ENCODE results near the gene DDX42. TPM values are rescaled to one million over a fixed set of nuclear protein-coding genes. Genes with fewer than 3 reads are reported as not detected.

The DDX42 gene
- total and polyA plus RNA-seq, 2 of the 13 experiments (the other 11 are each of a cell fraction or from before 2014, with no cell fraction given): 87.2 to 92.9 TPM

DNA sequence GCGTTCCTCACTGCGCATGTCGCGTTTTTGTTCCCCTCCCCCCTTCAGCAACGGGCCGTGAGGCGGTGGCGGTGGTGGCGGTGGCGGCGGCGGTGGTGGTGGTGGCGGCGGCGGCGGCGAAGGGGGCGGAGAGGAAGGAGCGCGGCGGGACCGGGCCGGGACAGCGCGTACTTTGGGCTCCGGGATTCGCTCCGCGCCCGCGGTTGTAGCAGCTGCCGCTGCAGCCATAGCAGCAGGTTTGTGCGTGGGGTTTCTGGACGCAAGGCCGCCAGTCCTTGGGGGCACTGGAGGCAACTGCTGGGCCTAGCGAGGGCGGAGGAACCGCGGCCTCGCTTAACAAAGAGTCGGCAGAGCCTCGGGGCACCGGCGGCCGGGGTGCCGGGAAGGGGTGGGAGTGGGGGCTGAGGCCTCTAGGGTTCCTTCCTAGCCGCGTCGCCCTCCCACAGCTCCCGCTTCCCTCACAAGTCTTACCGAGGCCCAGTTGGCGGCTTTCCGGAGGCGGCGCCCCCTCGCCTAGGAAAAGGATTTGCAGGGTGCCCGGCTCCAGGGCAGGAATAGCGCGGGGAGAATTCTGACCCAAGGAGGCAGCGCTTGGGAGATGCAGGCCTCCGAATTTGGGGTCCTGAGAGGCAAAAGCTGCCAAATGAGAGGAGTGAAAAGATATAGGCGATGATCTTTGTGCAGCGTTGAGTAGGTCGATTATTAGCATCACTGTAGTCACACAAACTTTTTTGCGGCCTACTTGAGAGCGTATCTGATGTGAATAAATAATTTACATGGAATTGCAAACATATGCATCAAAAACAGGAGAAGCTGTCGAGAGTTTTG lies at the start of gene DDX42 (continued):
- TF ChIP-seq ZNF260 (CRISPR knock-in tag; IDR thresholded peaks at IDR 0.05; ENCODE audit: borderline replicate concordance, low read depth) (no peak), PCBP2 (optimal IDR thresholded peaks at IDR 0.05; ENCODE audit: low read depth, low read length, poor library complexity, severe bottlenecking) (no peak), ZBTB8A (CRISPR knock-in tag; IDR thresholded peaks at IDR 0.05; ENCODE audit: borderline replicate concordance, low read depth) (no peak), ZFP36L2 (CRISPR knock-in tag; IDR thresholded peaks at IDR 0.05) (no peak), MTA1 (CRISPR knock-in tag; IDR thresholded peaks at IDR 0.05; ENCODE audit: borderline replicate concordance) (peak; percentile 42), YEATS2 (CRISPR knock-in tag; IDR thresholded peaks at IDR 0.05; ENCODE audit: borderline replicate concordance) (no peak), NRL (CRISPR knock-in tag; IDR thresholded peaks at IDR 0.05; ENCODE audit: borderline replicate concordance) (no peak), ZNF264 (CRISPR knock-in tag; IDR thresholded peaks at IDR 0.05) (no peak), FOSL1 (CRISPR knock-in tag; IDR thresholded peaks at IDR 0.05; ENCODE audit: borderline replicate concordance) (0 out of 2 replicates have a peak, but pooled peaks have one; percentile 31), ZNF746 (CRISPR knock-in tag; IDR thresholded peaks at IDR 0.05) (no peak), U2AF2 (IDR thresholded peaks at IDR 0.05; ENCODE audit: low read depth, low read length) (no peak), ZNF772 (CRISPR knock-in tag; IDR thresholded peaks at IDR 0.05) (peak; percentile 75; the same call in 1 of the 2 replicates)
- TF ChIP-seq, protein P1, sequence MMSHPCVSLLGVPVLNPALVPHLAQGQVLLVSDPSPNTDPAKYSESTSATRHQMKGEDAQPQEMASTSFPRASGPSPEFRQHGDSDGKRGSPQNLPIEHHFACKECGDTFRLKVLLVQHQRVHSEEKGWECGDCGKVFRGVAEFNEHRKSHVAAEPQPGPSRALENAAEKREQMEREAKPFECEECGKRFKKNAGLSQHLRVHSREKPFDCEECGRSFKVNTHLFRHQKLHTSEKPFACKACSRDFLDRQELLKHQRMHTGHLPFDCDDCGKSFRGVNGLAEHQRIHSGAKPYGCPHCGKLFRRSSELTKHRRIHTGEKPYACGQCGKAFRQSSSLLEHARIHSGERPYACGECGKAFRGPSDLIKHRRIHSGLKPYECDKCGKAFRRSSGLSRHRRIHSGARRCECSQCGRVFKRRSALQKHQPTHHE (CRISPR knock-in tag; IDR thresholded peaks at IDR 0.05; ENCODE audit: borderline replicate concordance): no peak
- TF ChIP-seq, protein P2, sequence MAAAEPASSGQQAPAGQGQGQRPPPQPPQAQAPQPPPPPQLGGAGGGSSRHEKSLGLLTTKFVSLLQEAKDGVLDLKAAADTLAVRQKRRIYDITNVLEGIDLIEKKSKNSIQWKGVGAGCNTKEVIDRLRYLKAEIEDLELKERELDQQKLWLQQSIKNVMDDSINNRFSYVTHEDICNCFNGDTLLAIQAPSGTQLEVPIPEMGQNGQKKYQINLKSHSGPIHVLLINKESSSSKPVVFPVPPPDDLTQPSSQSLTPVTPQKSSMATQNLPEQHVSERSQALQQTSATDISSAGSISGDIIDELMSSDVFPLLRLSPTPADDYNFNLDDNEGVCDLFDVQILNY (CRISPR knock-in tag; conservative IDR thresholded peaks at IDR 0.05): 0 out of 2 replicates have a peak, but pooled peaks have one; percentile 31
- TF ChIP-seq, protein P3, sequence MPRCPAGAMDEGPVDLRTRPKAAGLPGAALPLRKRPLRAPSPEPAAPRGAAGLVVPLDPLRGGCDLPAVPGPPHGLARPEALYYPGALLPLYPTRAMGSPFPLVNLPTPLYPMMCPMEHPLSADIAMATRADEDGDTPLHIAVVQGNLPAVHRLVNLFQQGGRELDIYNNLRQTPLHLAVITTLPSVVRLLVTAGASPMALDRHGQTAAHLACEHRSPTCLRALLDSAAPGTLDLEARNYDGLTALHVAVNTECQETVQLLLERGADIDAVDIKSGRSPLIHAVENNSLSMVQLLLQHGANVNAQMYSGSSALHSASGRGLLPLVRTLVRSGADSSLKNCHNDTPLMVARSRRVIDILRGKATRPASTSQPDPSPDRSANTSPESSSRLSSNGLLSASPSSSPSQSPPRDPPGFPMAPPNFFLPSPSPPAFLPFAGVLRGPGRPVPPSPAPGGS (CRISPR knock-in tag; IDR thresholded peaks at IDR 0.05): peak; percentile 7; the same call in 1 of the 2 replicates
- TF ChIP-seq, protein P4, sequence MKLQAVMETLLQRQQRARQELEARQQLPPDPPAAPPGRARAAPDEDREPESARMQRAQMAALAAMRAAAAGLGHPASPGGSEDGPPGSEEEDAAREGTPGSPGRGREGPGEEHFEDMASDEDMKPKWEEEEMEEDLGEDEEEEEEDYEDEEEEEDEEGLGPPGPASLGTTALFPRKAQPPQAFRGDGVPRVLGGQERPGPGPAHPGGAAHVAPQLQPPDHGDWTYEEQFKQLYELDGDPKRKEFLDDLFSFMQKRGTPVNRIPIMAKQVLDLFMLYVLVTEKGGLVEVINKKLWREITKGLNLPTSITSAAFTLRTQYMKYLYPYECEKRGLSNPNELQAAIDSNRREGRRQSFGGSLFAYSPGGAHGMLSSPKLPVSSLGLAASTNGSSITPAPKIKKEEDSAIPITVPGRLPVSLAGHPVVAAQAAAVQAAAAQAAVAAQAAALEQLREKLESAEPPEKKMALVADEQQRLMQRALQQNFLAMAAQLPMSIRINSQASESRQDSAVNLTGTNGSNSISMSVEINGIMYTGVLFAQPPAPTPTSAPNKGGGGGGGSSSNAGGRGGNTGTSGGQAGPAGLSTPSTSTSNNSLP (IDR thresholded peaks at IDR 0.05; ENCODE audit: low read depth, low read length): no peak
- TF ChIP-seq, protein P5, sequence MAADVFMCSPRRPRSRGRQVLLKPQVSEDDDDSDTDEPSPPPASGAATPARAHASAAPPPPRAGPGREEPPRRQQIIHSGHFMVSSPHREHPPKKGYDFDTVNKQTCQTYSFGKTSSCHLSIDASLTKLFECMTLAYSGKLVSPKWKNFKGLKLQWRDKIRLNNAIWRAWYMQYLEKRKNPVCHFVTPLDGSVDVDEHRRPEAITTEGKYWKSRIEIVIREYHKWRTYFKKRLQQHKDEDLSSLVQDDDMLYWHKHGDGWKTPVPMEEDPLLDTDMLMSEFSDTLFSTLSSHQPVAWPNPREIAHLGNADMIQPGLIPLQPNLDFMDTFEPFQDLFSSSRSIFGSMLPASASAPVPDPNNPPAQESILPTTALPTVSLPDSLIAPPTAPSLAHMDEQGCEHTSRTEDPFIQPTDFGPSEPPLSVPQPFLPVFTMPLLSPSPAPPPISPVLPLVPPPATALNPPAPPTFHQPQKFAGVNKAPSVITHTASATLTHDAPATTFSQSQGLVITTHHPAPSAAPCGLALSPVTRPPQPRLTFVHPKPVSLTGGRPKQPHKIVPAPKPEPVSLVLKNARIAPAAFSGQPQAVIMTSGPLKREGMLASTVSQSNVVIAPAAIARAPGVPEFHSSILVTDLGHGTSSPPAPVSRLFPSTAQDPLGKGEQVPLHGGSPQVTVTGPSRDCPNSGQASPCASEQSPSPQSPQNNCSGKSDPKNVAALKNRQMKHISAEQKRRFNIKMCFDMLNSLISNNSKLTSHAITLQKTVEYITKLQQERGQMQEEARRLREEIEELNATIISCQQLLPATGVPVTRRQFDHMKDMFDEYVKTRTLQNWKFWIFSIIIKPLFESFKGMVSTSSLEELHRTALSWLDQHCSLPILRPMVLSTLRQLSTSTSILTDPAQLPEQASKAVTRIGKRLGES (CRISPR knock-in tag; IDR thresholded peaks at IDR 0.05; ENCODE audit: borderline replicate concordance): 0 out of 2 replicates have a peak, but pooled peaks have one; percentile 1
- TF ChIP-seq, protein P6, sequence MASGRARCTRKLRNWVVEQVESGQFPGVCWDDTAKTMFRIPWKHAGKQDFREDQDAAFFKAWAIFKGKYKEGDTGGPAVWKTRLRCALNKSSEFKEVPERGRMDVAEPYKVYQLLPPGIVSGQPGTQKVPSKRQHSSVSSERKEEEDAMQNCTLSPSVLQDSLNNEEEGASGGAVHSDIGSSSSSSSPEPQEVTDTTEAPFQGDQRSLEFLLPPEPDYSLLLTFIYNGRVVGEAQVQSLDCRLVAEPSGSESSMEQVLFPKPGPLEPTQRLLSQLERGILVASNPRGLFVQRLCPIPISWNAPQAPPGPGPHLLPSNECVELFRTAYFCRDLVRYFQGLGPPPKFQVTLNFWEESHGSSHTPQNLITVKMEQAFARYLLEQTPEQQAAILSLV (CRISPR knock-in tag; IDR thresholded peaks at IDR 0.05; ENCODE audit: borderline replicate concordance): peak; percentile 70; the same call in 1 of the 2 replicates
